GM19043 (cell line): ENCODE data around the gene TAS2R13.

ENCODE experiments used
- ATAC-seq: cut with Tn5 transposase; IDR thresholded peaks from one replicate; pipeline ENCODE4 v1.9.1; 2021; ENCODE audit warnings: low read depth; ENCODE audit not compliant: unreplicated experiment

Gene TAS2R13

GRCh38 chr12:10873378-10873777 is 36.0 kb downstream of the TAS2R13 start:
- no peak for ATAC-seq

GRCh38 chr12:10867381-10867780 is 42.0 kb downstream of the TAS2R13 start:
- no peak for ATAC-seq

- no peak for ATAC-seq
Observed at GRCh38 chr12:10863512-10864218, 45.7 kb downstream of the TAS2R13 start.

GRCh38 chr12:10861366-10861765 is 48.0 kb downstream of the TAS2R13 start:
- ATAC-seq = no peak
